HepG2 (cell line): ENCODE data around the gene LRIG1. TPM values are rescaled to one million over a fixed set of nuclear protein-coding genes. Genes with fewer than 3 reads are reported as not detected.

Experiments used
- DNMT1 ChIP-seq: sonication (generic); formaldehyde crosslinking; IDR thresholded peaks from 2 replicates; pipeline ENCODE4 v1.5.1; 2020; ENCODE audit warnings: mild to moderate bottlenecking, missing genetic modification reagents
- GATAD1 ChIP-seq: IDR thresholded peaks from 2 replicates; pipeline ENCODE4 v1.6.1; 2016; ENCODE audit warnings: missing genetic modification reagents, missing compliant biosample characterization
- GLMP ChIP-seq: sonication (generic); formaldehyde crosslinking; IDR thresholded peaks from 2 replicates; pipeline ENCODE4 v1.9.0; 2021; ENCODE audit warnings: missing genetic modification reagents, mild to moderate bottlenecking, borderline replicate concordance
- HNF1B ChIP-seq: sonication (generic); formaldehyde crosslinking; IDR thresholded peaks from 2 replicates; pipeline ENCODE4 v1.5.1; 2020; ENCODE audit warnings: mild to moderate bottlenecking, moderate library complexity, missing genetic modification reagents
- HNF4A ChIP-seq: sonication (generic); formaldehyde crosslinking; IDR thresholded peaks from 2 replicates; pipeline ENCODE4 v1.4.0; 2020; ENCODE audit warnings: missing genetic modification reagents
- LBX2 ChIP-seq: sonication (generic); formaldehyde crosslinking; IDR thresholded peaks from 2 replicates; pipeline ENCODE4 v1.5.0; 2020; ENCODE audit warnings: missing genetic modification reagents, mild to moderate bottlenecking, borderline replicate concordance
- NCOA2 ChIP-seq: sonication (generic); formaldehyde crosslinking; IDR thresholded peaks from 2 replicates; pipeline ENCODE4 v1.8.0; 2022; ENCODE audit warnings: inconsistent platforms
- PAXIP1 ChIP-seq: sonication (generic); formaldehyde crosslinking; conservative IDR thresholded peaks from 2 replicates; pipeline ENCODE4 v1.4.0; 2020; ENCODE audit warnings: mild to moderate bottlenecking, missing genetic modification reagents, moderate library complexity
- PCBP1 ChIP-seq: fragments of 200-400 bp; formaldehyde crosslinking; IDR thresholded peaks from 2 replicates; pipeline ENCODE4 v1.6.1; 2017; ENCODE audit warnings: mild to moderate bottlenecking, low read depth, low read length, borderline replicate concordance
- POLR2AphosphoS5 ChIP-seq: IDR thresholded peaks from 2 replicates; pipeline ENCODE4 v1.6.1; 2012; ENCODE audit warnings: low read depth, low read length
- RORA ChIP-seq: sonication (generic); formaldehyde crosslinking; IDR thresholded peaks from 2 replicates; pipeline ENCODE4 v1.5.0; 2020; ENCODE audit warnings: mild to moderate bottlenecking, missing genetic modification reagents, moderate library complexity
- SNRNP70 ChIP-seq: fragments of 200-400 bp; formaldehyde crosslinking; IDR thresholded peaks from 2 replicates; pipeline ENCODE4 v1.6.1; 2017; ENCODE audit warnings: mild to moderate bottlenecking, low read depth, low read length, moderate library complexity
- SOX5 ChIP-seq: IDR thresholded peaks from 2 replicates; pipeline ENCODE4 v1.6.1; 2016; ENCODE audit warnings: borderline replicate concordance
- SP2 ChIP-seq: sonication (generic); formaldehyde crosslinking; IDR thresholded peaks from 2 replicates; pipeline ENCODE4 v1.5.1; 2020; ENCODE audit warnings: mild to moderate bottlenecking, missing genetic modification reagents
- ZBTB46 ChIP-seq: sonication (generic); formaldehyde crosslinking; IDR thresholded peaks from 2 replicates; pipeline ENCODE4 v1.4.0; 2020; ENCODE audit warnings: mild to moderate bottlenecking, missing genetic modification reagents, borderline replicate concordance
- ZNF253 ChIP-seq: sonication (generic); formaldehyde crosslinking; IDR thresholded peaks from 2 replicates; pipeline ENCODE4 v1.8.0; 2022; ENCODE audit warnings: mild to moderate bottlenecking, missing genetic modification reagents, borderline replicate concordance
- ZNF331 ChIP-seq: sonication (generic); formaldehyde crosslinking; IDR thresholded peaks from 2 replicates; pipeline ENCODE4 v1.4.0; 2020; ENCODE audit warnings: missing genetic modification reagents
- ZNF546 ChIP-seq: sonication (generic); formaldehyde crosslinking; conservative IDR thresholded peaks from 2 replicates; pipeline ENCODE4 v1.8.1; 2023; ENCODE audit warnings: mild to moderate bottlenecking, missing genetic modification reagents
- ZNF557 ChIP-seq: sonication (generic); formaldehyde crosslinking; IDR thresholded peaks from 2 replicates; pipeline ENCODE4 v1.4.0; 2020; ENCODE audit warnings: missing genetic modification reagents
- ZNF749 ChIP-seq: sonication (generic); formaldehyde crosslinking; IDR thresholded peaks from 2 replicates; pipeline ENCODE4 v1.8.0; 2022; ENCODE audit warnings: mild to moderate bottlenecking, missing genetic modification reagents, moderate library complexity, borderline replicate concordance
- ZNF83 ChIP-seq: sonication (generic); formaldehyde crosslinking; IDR thresholded peaks from 2 replicates; pipeline ENCODE4 v1.4.0; 2020; ENCODE audit warnings: missing genetic modification reagents, mild to moderate bottlenecking, borderline replicate concordance
- ZNF879 ChIP-seq: sonication (generic); formaldehyde crosslinking; IDR thresholded peaks from 2 replicates; pipeline ENCODE4 v1.8.1; 2023; ENCODE audit warnings: missing genetic modification reagents
- ZSCAN31 ChIP-seq: sonication (generic); formaldehyde crosslinking; IDR thresholded peaks from 2 replicates; pipeline ENCODE4 v1.5.0; 2020; ENCODE audit warnings: low read depth, mild to moderate bottlenecking, missing genetic modification reagents
- polyA plus RNA-seq, 8 experiments: library from polyadenylated mRNA; depleted of rRNA in 3 of 8; stranded (reverse) in 7 of 8; unstranded in 1 of 8; fragments of >200 nt; fragmentation: Illumina TruSeq in 4 of 8; extraction: Trizol in 4 of 8; gene quantifications; 2 replicates each; pipeline versions ENCODE4 v1.2.1 to v1.2.3, GENCODE V29; 2011 to 2016; ENCODE audit warnings: low read depth in 4 of 8, missing spikeins in 1 of 8, mixed read lengths in 1 of 8; ENCODE audit not compliant: insufficient read depth in 1 of 8
- total RNA-seq, 5 experiments: library from RNA; depleted of rRNA; stranded (reverse); fragments of >200 nt; fragmentation: Illumina TruSeq; extraction: Trizol; gene quantifications; 2 replicates each; pipeline ENCODE4 v1.2.3, GENCODE V29; 2016; ENCODE audit warnings: low read depth in 1 of 5

Gene LRIG1
- total and polyA plus RNA-seq, 2 of the 13 experiments (the other 11 are each of a cell fraction or from before 2014, with no cell fraction given): 17.8 to 24.8 TPM

GRCh38 chr3:66476852-66477381 lies 23.9 kb downstream of the LRIG1 start (continued):
- TF ChIP-seq HNF1B (0 out of 2 replicates have a peak, but pooled peaks have one; percentile 25), ZNF557 (CRISPR knock-in tag) (no peak), ZNF253 (CRISPR knock-in tag) (no peak), SNRNP70 (no peak), NCOA2 (CRISPR knock-in tag) (no peak), LBX2 (no peak), ZNF331 (CRISPR knock-in tag) (0 out of 2 replicates have a peak, but pooled peaks have one; percentile 9), SOX5 (CRISPR knock-in tag) (peak; percentile 24; the same call in 1 of the 2 replicates), DNMT1 (CRISPR knock-in tag) (no peak), RORA (no peak), SP2 (CRISPR knock-in tag) (no peak), ZNF546 (CRISPR knock-in tag) (no peak), GLMP (CRISPR knock-in tag) (no peak), ZSCAN31 (CRISPR knock-in tag) (no peak), POLR2AphosphoS5 (no peak), ZNF749 (CRISPR knock-in tag) (no peak), HNF4A (CRISPR knock-in tag) (no peak), ZBTB46 (CRISPR knock-in tag) (no peak), PAXIP1 (CRISPR knock-in tag) (no peak), ZNF83 (no peak), PCBP1 (no peak), GATAD1 (no peak), ZNF879 (CRISPR knock-in tag) (no peak)
